GM12878 (cell line): ENCODE data around the gene VSIG10L. TPM values are rescaled to one million over a fixed set of nuclear protein-coding genes. Genes with fewer than 3 reads are reported as not detected.

ENCODE experiments used
- ATAC-seq: fragments of 200-7000 bp; cut with Tn5 transposase; 3 replicates; pipeline ENCODE4 v1.9.1; 2020; ENCODE audit warnings: mild to moderate bottlenecking, moderate library complexity
- BruUV-seq: library from RNA; stranded (reverse); fragments of 400-500 nt; replicated peaks from 2 replicates; lab custom pipeline; 2021; lab: Mats Ljungman, UMichigan
- CTCF ChIA-PET: fragments of 300-600 bp; sonication (Branson Sonifier 250); formaldehyde crosslinking; extraction: SDS; loops from one replicate; lab custom pipeline; 2021; ENCODE audit warnings: inconsistent platforms; lab: Yijun Ruan, JAX
- POLR2A ChIA-PET: fragments of 350-600 bp; formaldehyde crosslinking; extraction: SDS; loops from one replicate; lab custom pipeline; 2021; ENCODE audit warnings: inconsistent platforms; lab: Charles Lee
- RAD21 ChIA-PET: fragments of 300-600 bp; sonication (Branson Sonifier 250); formaldehyde crosslinking; loops from one replicate; lab custom pipeline; 2023; ENCODE audit warnings: antibody characterized with exemption; ENCODE audit not compliant: unreplicated experiment; lab: Charles Lee
- SMC1A ChIA-PET: fragments of 300-600 bp; sonication (Branson Sonifier 250); formaldehyde crosslinking; loops from one replicate; lab custom pipeline; 2023; ENCODE audit not compliant: unreplicated experiment, uncharacterized antibody; lab: Charles Lee
- DNase-seq: peaks from one replicate; pipeline ENCODE4 v3.0.0-alpha.2; 2011; ENCODE audit warnings: low read depth, low spot score
- FAIRE-seq: peaks from 3 replicates; lab custom pipeline; 2011; peaks lifted over from hg19 to GRCh38; lab: Jason Lieb, UNC
- H2AFZ ChIP-seq: 2 replicates; pipeline ENCODE4 v1.6.0; 2011; ENCODE audit warnings: low read depth, low read length, control low read depth; ENCODE audit not compliant: control insufficient read depth
- H3K27ac ChIP-seq: 2 replicates; pipeline ENCODE4 v1.5.1; 2011; ENCODE audit warnings: control low read depth; ENCODE audit not compliant: control insufficient read depth, insufficient read depth
- H3K27me3 ChIP-seq, 2 experiments: replicated peaks in 1 of 2; 2 replicates each; pipeline versions ENCODE4 v1.6.0 to v1.6.1; 2011; ENCODE audit warnings: low read length in 1 of 2; ENCODE audit not compliant: control insufficient read depth in 2 of 2, insufficient read depth in 2 of 2
- H3K36me3 ChIP-seq, 2 experiments: 2 replicates each; pipeline ENCODE4 v1.5.1; 2011; ENCODE audit warnings: low read length in 1 of 2; ENCODE audit not compliant: control insufficient read depth in 2 of 2, insufficient read depth in 2 of 2
- H3K4me1 ChIP-seq: 2 replicates; pipeline ENCODE4 v1.6.1; 2011; ENCODE audit warnings: mild to moderate bottlenecking, low read length, moderate library complexity, mixed read lengths; ENCODE audit not compliant: control insufficient read depth, insufficient read depth
- H3K4me2 ChIP-seq: 2 replicates; pipeline ENCODE4 v1.6.0; 2011; ENCODE audit warnings: control low read depth; ENCODE audit not compliant: control insufficient read depth, insufficient read depth
- H3K4me3 ChIP-seq: fragments of 200-600 bp; sonication (generic); 2 replicates; pipeline ENCODE4 v1.5.1; 2016
- H3K79me2 ChIP-seq: 2 replicates; pipeline ENCODE4 v1.6.0; 2011; ENCODE audit warnings: low read length; ENCODE audit not compliant: control insufficient read depth, insufficient read depth
- H3K9ac ChIP-seq: 2 replicates; pipeline ENCODE4 v1.8.0; 2011; ENCODE audit warnings: low read length, control low read depth, mixed read lengths; ENCODE audit not compliant: control insufficient read depth, insufficient read depth
- H3K9me3 ChIP-seq: replicated peaks from 3 replicates; pipeline ENCODE4 v1.5.1; 2011; ENCODE audit warnings: mild to moderate bottlenecking, low read length; ENCODE audit not compliant: control insufficient read depth, insufficient read depth
- H4K20me1 ChIP-seq: 2 replicates; pipeline ENCODE4 v1.6.0; 2011; ENCODE audit not compliant: control insufficient read depth, insufficient read depth
- CBFB ChIP-seq: IDR thresholded peaks from 2 replicates; pipeline ENCODE4 v1.6.1; 2016; ENCODE audit warnings: antibody characterized with exemption, low read depth
- CHD1 ChIP-seq: IDR thresholded peaks from 2 replicates; pipeline ENCODE4 v1.6.1; 2012; ENCODE audit warnings: low read depth, low read length, improper control_type of control experiment
- DPF2 ChIP-seq: fragments of 450-650 bp; IDR thresholded peaks from 2 replicates; pipeline ENCODE4 v1.6.1; 2017; ENCODE audit warnings: mild to moderate bottlenecking
- HDGF ChIP-seq: fragments of 450-650 bp; IDR thresholded peaks from 2 replicates; pipeline ENCODE4 v1.6.1; 2016; ENCODE audit warnings: antibody characterized with exemption
- HSF1 ChIP-seq: fragments of 150-350 bp; IDR thresholded peaks from 2 replicates; pipeline ENCODE4 v1.6.1; 2014; ENCODE audit warnings: mild to moderate bottlenecking, low read depth, low read length
- IKZF2 ChIP-seq, 2 experiments: fragments of 450-650 bp; IDR thresholded peaks; 2 replicates each; pipeline ENCODE4 v1.6.1; 2017; ENCODE audit warnings: mild to moderate bottlenecking in 2 of 2, moderate library complexity in 2 of 2
- MEF2A ChIP-seq: IDR thresholded peaks from 2 replicates; pipeline ENCODE4 v1.6.1; 2011; ENCODE audit warnings: low read depth, mild to moderate bottlenecking, low read length, moderate library complexity; ENCODE audit not compliant: insufficient read depth
- NBN ChIP-seq: fragments of 450-650 bp; IDR thresholded peaks from 2 replicates; pipeline ENCODE4 v1.6.1; 2016
- POLR2A ChIP-seq: IDR thresholded peaks from 2 replicates; pipeline ENCODE4 v1.6.1; 2011; ENCODE audit warnings: low read depth, mild to moderate bottlenecking, low read length
- POLR2AphosphoS2 ChIP-seq: IDR thresholded peaks from 2 replicates; pipeline ENCODE4 v1.6.1; 2011; ENCODE audit warnings: low read depth, mild to moderate bottlenecking, low read length, improper control_type of control experiment, moderate library complexity
- RELB ChIP-seq: fragments of 450-650 bp; IDR thresholded peaks from 2 replicates; pipeline ENCODE4 v1.6.1; 2017; ENCODE audit warnings: low read depth, mild to moderate bottlenecking, moderate library complexity
- REST ChIP-seq: IDR thresholded peaks from 2 replicates; pipeline ENCODE4 v1.6.1; 2012; ENCODE audit warnings: mild to moderate bottlenecking, low read depth, low read length
- SUPT20H ChIP-seq: IDR thresholded peaks from 2 replicates; pipeline ENCODE4 v1.6.1; 2011; ENCODE audit warnings: low read depth, mild to moderate bottlenecking, low read length, moderate library complexity, borderline replicate concordance; ENCODE audit not compliant: control insufficient read depth
- WRNIP1 ChIP-seq: IDR thresholded peaks from 2 replicates; pipeline ENCODE4 v1.6.1; 2011; ENCODE audit warnings: low read depth, low read length, improper control_type of control experiment, borderline replicate concordance
- YY1 ChIP-seq: IDR thresholded peaks from 2 replicates; pipeline ENCODE4 v1.6.1; 2011; ENCODE audit warnings: low read depth, mild to moderate bottlenecking, low read length
- WGBS: methylation state at CpG from one replicate; pipeline ENCODE4 v1.1.6; 2016; ENCODE audit warnings: low lambda C conversion rate; ENCODE audit not compliant: insufficient replicate concordance, insufficient coverage; ENCODE audit errors: missing lambda C conversion rate; 5-methylcytosine and 5-hydroxymethylcytosine counted together
- in situ Hi-C: fragments of 300-500 bp; cut with MboI; formaldehyde crosslinking; loops from 9 replicates; pipeline ENCODE4 v1.14.3; 2018; ENCODE audit warnings: mixed read lengths
- intact Hi-C: fragments of 100-400 bp; cut with micrococcal nuclease; formaldehyde crosslinking; loops from one replicate; pipeline ENCODE4 v1.14.2; 2022; ENCODE audit not compliant: unreplicated experiment
- polyA plus RNA-seq, 11 experiments: library from polyadenylated mRNA; depleted of rRNA in 4 of 11; unstranded in 6 of 11; stranded (reverse) in 5 of 11; fragments of >200 nt; fragmentation: Nextera tagmentation in 4 of 11; fragmentation: Illumina TruSeq in 1 of 11; extraction: Ambion mirVana in 4 of 11; extraction: Trizol in 1 of 11; gene quantifications; 1 replicate in 1 of 11; 2 replicates in 10 of 11; pipeline versions ENCODE4 v1.2.1 to v1.2.3, GENCODE V29; 2011 to 2016; ENCODE audit warnings: inconsistent platforms in 2 of 11, missing spikeins in 2 of 11, low read depth in 1 of 11
- total RNA-seq, 4 experiments: library from RNA; depleted of rRNA in 3 of 4; stranded (reverse); fragments of >200 nt in 3 of 4; fragmentation: Illumina TruSeq in 1 of 4; extraction: Trizol in 1 of 4; gene quantifications; 2 replicates each; pipeline versions ENCODE4 v1.2.1 to v1.2.3, GENCODE V29; 2013 to 2021

Gene VSIG10L
- total and polyA plus RNA-seq, 10 of the 15 experiments (the other 5 are each of a cell fraction or from before 2014, with no cell fraction given), result 0.09 to 0.93 (median 0.49) TPM

GRCh38 chr19:51339687-51340656 is 2.0 kb downstream of the VSIG10L start (continued):
- no peak for TF ChIP-seq CHD1
- no peak for TF ChIP-seq CBFB
- peak; percentile 81 for TF ChIP-seq DPF2
- TF ChIP-seq HDGF, result peak; percentile 63; the same call in 1 of the 2 replicates
- no peak for TF ChIP-seq POLR2AphosphoS2
- TF ChIP-seq POLR2A, result peak; percentile 52

GRCh38 chr19:51339313-51339686 is 2.6 kb downstream of the VSIG10L start:
- FAIRE-seq, result no peak
- Histone ChIP-seq H3K9ac (peak overlapping the region; percentile 18; the same call in 1 of the 2 replicates), H3K27ac (peak overlapping the region; percentile 22), H3K36me3 (no peaks in the 10 kb centered on the region), H3K4me3 (peak overlapping the region; percentile 60; the same call in 1 of the 2 replicates), H3K4me1 (peaks cover 11% of the 10 kb centered on the region), H2AFZ (peak overlapping the region; percentile 67), H3K27me3 (no peaks in the 10 kb centered on the region), H4K20me1 (no peaks in the 10 kb centered on the region), H3K79me2 (no peaks in the 10 kb centered on the region), H3K9me3 (no peaks in the 10 kb centered on the region), H3K4me2 (peak overlapping the region; percentile 100)
- intact Hi-C loops, result loop anchor here (1.0 to 10.0 kb wide), 4 partner anchors 28 to 316 kb away; partner anchors contain the start of gene ETFB
- no peak for DNase-seq
- BruUV-seq, result no TSS peak
- in situ Hi-C loops, result loop anchor here (5.0 kb wide), 2 partner anchors 98 to 323 kb away; no protein-coding TSS in a partner anchor
- CTCF ChIA-PET, result interaction anchor here (1.0 to 5.1 kb wide), 13 partner anchors 26 to 322 kb away, joined by 3 to 47 read pairs (median 6); partner anchors contain the start of genes ETFB, NKG7 and SIGLEC10
- 2% methylated on average over 10 of the region's 10 CpGs for WGBS
- RAD21 ChIA-PET, result interaction anchor here (0.6 to 3.2 kb wide), 20 partner anchors 20 to 439 kb away, joined by 3 to 32 read pairs (median 4); partner anchors contain the start of genes ETFB and SIGLEC10
- SMC1A ChIA-PET, result interaction anchor here (0.7 to 1.9 kb wide), 8 partner anchors 23 to 103 kb away, joined by 3 to 6 read pairs (median 3); partner anchors contain the start of gene SIGLEC10
- POLR2A ChIA-PET, result interaction anchor here (1.0 to 2.6 kb wide), 5 partner anchors 26 to 78 kb away, joined by 3 to 13 read pairs (median 11); partner anchors contain the start of genes ETFB and SIGLEC10
- ATAC-seq, result peak; percentile 2
- no peak for TF ChIP-seq RELB
- TF ChIP-seq IKZF2 (IDR thresholded peaks at IDR 0.05), result peak; percentile 55; a peak in 3 of 4 replicates
- TF ChIP-seq SUPT20H, result no peak
- TF ChIP-seq MEF2A, result no peak
- TF ChIP-seq WRNIP1, result no peak
- no peak for TF ChIP-seq REST
- TF ChIP-seq YY1, result no peak
- 0 out of 2 replicates have a peak, but pooled peaks have one; percentile 60 for TF ChIP-seq NBN
- TF ChIP-seq HSF1, result no peak
